ENCODE measurements around the gene GAP43.
A peak's percentile ranks its signal among the peaks of the same experiment; 100 is the strongest.

GAP43 gene

DNA sequence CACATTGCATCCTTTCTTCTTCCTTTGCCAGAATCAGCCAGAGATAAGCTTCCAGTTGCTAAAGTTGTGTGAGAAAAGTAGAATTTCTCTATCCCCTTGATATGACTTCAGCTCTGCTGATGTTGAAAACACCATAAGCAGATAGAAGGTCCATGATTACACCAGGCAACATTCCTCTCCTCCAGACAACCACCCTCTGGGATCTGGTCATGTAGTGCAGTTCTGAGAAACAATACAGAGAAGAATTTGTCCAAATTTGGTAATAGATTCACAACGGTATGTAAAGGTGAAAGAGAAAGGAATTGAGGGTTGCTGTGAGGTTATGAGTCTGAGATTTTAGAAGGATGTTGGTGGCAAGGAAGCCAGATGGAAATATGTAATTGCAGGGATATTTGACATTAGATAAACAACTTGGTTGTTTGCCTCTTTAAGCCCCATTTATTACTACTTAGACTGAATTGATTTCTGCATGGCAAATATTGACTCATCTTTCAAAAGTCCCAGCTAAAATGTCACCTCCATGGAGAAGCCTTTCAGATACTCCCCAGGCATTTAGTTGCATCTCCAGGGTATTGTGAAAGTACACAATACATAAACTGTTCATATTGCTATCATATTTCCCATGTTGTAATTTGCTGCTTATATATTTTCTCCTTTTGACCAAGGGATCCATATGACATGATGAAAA is 134.9 kb downstream of the GAP43 start:
- Histone ChIP-seq H3K27me3 (ENCODE audit: insufficient read depth, low read depth, severe bottlenecking) (no peaks in the 10 kb centered on the region), H3K27ac (no peak overlapping the region), H3K9me3 (ENCODE audit: severe bottlenecking) (no peaks in the 10 kb centered on the region), H3K4me3 (ENCODE audit: low read depth, low read length) (no peak overlapping the region), H3K36me3 (no peaks in the 10 kb centered on the region)
- no peak for DNase-seq
- TF ChIP-seq, protein P1, sequence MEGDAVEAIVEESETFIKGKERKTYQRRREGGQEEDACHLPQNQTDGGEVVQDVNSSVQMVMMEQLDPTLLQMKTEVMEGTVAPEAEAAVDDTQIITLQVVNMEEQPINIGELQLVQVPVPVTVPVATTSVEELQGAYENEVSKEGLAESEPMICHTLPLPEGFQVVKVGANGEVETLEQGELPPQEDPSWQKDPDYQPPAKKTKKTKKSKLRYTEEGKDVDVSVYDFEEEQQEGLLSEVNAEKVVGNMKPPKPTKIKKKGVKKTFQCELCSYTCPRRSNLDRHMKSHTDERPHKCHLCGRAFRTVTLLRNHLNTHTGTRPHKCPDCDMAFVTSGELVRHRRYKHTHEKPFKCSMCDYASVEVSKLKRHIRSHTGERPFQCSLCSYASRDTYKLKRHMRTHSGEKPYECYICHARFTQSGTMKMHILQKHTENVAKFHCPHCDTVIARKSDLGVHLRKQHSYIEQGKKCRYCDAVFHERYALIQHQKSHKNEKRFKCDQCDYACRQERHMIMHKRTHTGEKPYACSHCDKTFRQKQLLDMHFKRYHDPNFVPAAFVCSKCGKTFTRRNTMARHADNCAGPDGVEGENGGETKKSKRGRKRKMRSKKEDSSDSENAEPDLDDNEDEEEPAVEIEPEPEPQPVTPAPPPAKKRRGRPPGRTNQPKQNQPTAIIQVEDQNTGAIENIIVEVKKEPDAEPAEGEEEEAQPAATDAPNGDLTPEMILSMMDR (IDR thresholded peaks at IDR 0.05; ENCODE audit: low read depth, low read length) = no peak

DNA sequence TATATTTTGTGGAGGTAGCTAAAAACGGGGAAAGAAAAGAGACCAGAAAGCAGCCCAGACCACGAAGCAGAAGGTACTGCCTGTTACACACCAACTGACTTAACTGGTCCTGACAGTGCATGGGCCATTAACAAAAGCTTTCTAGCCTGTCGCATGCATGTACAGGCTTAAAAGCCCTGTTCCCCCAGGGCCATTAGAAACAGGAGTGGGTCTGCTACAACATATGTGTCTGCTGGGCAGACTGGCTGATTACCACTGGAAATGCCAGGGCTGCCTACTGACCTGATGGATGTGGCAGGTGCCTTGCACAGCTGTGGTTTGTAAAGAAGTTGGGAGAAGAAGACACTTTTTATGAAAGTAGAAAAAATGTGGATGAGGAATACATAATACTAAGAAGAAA is 137.4 kb downstream of the GAP43 start:
- Histone ChIP-seq H3K9me3 (ENCODE audit: severe bottlenecking) (no peaks in the 10 kb centered on the region), H3K36me3 (no peaks in the 10 kb centered on the region), H3K4me3 (ENCODE audit: low read depth, low read length) (no peak overlapping the region), H3K27me3 (ENCODE audit: insufficient read depth, low read depth, severe bottlenecking) (no peaks in the 10 kb centered on the region), H3K27ac (no peak overlapping the region)
- DNase-seq = peak; percentile 22
- TF ChIP-seq, protein P1 (IDR thresholded peaks at IDR 0.05; ENCODE audit: low read depth, low read length) = no peak

DNA sequence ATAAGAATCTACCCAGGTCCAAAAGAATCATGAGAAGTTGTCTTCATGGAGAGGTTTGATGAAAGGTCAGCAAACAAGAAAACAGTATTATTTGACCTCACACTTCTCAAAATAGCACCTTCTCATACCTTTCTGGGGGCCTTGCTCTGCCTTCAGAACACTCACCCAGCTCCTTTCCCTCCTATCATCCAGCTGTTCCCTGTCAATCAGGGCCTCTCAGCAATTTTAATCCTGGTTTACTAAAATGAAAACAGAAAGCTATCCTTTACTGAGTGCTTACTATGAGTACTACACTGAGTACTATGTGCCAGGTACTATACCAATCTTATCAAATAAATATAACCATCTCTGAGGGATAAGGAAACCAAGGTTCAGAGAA is 138.6 kb downstream of the GAP43 start:
- DNase-seq = no peak
- Histone ChIP-seq H3K36me3 (no peaks in the 10 kb centered on the region), H3K27ac (no peak overlapping the region), H3K4me3 (ENCODE audit: low read depth, low read length) (no peak overlapping the region), H3K9me3 (ENCODE audit: severe bottlenecking) (no peaks in the 10 kb centered on the region), H3K27me3 (ENCODE audit: insufficient read depth, low read depth, severe bottlenecking) (no peaks in the 10 kb centered on the region)
- TF ChIP-seq, protein P1 (IDR thresholded peaks at IDR 0.05; ENCODE audit: low read depth, low read length) = no peak

DNA sequence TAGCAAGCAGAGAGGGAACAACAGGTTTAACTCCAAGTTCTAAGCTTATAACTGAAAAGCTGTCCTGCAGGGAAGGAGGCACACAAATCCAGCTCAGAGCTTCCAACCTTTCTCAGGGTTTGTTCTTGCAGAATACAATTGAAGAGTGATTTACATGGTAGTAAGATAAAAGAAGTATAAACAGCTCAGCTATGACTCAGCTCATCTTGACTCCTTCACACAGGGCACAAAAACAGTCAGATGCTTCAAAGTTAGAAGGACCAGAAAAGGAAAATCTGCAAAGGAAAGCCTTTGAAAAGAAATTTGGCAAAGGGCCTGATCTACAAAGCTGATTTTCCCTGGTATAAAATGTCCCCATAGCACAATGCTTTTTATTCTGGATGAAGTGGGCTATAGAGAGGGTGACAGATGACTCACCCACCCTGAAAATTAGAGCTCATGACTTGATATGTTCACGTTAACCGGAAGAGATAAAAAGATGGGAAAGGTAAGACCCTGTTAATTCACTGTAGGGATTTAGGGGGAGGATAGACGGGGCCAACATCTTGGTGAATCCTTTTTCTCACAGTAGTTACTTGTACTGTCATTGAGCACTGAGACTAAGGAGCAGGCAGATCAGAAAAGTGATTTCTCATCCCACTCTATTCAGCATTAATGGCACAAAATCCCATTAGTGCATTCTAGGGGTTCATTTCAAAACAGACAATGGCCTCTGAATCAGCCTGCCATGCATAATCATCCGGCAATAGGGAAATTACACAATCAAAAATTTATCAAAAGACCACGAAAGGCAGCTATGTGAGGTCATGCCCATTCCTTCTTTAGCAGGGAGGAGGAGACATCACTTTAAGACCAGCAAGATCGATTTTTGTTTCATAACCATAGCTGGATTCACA is 143.5 kb downstream of the GAP43 start:
- no peak overlapping the region for H3K27ac ChIP-seq
- H3K9me3 ChIP-seq (ENCODE audit: severe bottlenecking) = no peaks in the 10 kb centered on the region
- H3K36me3 ChIP-seq = no peaks in the 10 kb centered on the region
- no peak overlapping the region for H3K4me3 ChIP-seq (ENCODE audit: low read depth, low read length)
- TF ChIP-seq, protein P1 (IDR thresholded peaks at IDR 0.05; ENCODE audit: low read depth, low read length) = no peak
- H3K27me3 ChIP-seq (ENCODE audit: insufficient read depth, low read depth, severe bottlenecking) = no peaks in the 10 kb centered on the region
- no peak for DNase-seq

DNA sequence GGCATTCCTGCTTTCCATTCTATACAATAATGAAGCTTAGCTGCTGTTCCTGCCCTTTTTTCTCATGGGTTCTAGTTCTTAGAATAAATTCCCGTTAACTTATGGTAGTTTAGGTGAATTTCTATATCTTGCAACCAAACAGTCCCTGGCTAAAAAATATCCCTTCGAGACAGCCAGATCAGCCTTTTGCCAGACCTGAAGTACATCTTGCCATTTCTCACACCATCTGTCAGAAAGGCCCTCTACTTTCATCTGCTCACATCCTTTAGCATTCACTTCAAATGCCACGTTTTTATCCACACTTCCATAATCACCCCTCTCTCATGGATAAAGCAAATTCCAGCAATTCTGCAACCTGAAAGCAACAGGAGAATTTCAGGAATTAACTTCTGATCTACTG is 145.4 kb downstream of the GAP43 start:
- H3K27ac ChIP-seq = no peak overlapping the region
- TF ChIP-seq, protein P1 (IDR thresholded peaks at IDR 0.05; ENCODE audit: low read depth, low read length) = no peak
- H3K4me3 ChIP-seq (ENCODE audit: low read depth, low read length) = no peak overlapping the region
- H3K9me3 ChIP-seq (ENCODE audit: severe bottlenecking) = no peaks in the 10 kb centered on the region
- no peaks in the 10 kb centered on the region for H3K27me3 ChIP-seq (ENCODE audit: insufficient read depth, low read depth, severe bottlenecking)
- no peak for DNase-seq
- no peaks in the 10 kb centered on the region for H3K36me3 ChIP-seq

All from WERI-Rb-1 (cell line).